ENCODE data around the gene CD177.
"Not testable (repeated sequence)": the region's sequence is repeated elsewhere in the genome, so short reads cannot be mapped to it uniquely, and the experiment has no call there.

CD177 gene

DNA sequence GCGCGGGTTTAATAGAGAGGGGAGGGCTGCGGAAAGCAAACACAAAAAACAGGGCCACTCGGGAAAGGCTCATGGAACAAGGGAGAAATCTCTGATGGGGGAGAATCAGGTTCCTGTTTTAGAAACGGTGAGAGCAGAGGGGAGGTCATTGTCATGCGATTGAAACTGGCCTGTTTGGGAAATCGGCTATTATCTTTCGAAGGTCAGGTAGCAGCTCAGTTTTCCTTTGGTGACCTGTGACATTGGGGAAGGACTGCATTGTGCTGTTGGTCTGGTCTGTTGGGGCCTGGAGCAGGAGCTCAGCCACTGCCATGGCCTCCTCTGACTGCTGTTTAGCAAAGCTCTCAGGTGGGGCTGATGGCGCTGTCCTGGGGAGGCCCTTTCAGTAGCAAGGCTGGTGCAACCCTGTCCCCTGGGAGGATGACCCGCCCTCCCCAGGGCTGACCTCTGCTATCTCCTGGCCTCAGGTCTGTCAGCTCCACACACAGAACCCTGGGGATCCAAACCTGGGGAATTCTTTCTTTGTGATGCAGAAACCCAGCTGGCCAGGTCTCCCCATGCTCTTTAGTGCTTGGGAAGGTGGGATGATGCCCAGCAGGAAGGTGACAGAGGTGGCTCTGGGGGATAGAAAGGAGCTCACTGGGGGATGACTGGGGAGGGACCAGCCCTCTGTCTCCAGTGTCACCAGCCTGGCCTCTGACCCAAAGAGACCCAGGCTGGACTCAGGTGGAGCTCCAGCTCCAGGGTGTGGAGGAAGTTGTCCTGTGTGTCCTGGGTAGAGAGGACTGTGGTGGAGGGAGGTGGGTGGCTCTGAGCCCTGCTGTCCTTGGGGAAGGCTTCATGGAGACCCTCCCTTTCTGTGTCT is 21.2 kb upstream of the CD177 start:
- no peak for DNase-seq

DNA sequence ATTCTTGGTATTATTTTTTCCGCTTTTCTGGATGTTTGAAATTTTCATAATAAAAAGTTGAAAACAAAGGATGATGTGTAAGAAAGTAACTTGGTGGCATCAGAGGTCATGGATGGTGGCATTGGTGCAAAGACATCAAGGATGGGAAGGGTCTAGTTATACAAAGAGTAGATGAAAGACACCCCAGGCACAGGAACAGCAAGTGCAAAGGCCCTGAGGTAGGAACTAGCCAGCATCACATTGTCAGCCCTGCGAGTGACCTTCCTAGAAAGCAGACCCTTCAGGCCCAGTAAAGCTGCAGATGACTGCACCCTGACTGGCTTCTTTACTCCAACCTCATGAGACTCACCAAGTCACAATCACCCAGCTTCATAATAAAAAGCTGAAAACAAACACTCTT is 17.0 kb upstream of the CD177 start:
- DNase-seq: not testable (repeated sequence)

DNA sequence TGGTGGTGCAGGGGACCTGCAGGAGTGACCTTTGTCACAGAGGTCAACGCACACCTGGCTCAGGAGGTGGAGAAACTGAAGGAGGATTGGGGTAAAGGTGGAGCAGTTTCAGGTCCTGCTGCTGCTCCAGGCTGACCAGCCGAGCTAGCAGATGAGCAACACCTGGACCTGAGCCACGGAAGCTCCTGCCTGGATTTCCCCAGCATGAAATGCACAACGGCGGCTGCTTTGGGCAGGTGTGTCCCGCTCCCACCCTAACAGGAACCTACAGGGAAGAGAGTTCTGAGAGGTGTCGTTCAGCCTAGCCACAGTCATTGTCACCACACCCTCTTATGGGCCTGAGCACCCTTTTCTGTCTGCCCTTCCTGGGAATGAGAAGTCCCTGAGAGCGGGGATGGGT is 15.7 kb upstream of the CD177 start:
- no peak for DNase-seq

DNA sequence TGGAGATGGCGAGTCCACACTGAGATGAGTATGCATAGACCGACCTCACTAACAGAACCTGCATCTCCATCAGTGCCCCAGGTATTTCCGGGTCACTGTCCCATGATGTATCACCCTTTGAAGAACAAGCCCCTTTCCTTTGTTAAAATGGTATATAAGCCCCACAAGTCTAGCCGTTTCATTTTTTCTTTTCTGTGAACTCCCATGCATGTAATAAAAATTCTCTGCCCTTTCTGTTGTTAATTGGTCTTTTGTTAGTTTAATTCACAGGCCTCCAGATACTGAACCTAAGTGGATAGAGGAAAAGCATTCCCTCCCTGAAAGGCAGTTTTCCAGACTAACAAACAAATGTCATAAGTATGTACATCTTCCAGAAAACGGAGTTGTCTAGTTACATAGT is 15.0 kb upstream of the CD177 start:
- no peak for DNase-seq

DNA sequence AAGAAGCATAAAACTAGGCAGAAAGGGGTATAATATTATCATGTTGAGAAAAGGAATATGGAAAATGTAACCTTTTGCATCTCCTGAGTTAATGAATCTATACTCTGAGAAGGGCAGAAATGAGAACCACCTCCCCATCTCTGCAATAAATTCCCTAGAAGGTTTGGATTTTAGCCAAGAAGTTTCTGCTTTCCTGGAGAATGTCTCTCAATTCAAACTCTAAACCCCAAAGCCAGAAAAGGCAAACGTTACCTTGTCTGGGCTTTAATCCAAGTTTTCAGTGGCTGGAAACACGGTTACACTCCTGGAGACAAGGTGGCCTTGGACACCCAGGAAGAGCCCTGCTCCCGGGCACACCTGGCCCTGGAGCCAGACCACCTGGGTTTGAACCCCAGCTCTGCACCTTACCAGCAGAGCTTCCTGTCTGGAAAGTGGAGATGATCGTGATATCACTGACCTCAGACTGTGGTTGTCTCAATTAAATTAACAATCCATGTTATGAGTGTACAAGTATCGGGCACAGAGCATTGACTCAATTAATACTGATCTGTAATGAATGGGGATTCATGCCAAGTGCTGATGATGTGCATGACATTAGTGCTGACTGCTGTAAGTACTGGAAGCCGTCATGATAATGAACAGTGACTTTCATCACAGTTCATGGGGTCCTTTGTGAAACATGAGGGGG is 14.1 kb upstream of the CD177 start:
- DNase-seq: not testable (repeated sequence)

DNA sequence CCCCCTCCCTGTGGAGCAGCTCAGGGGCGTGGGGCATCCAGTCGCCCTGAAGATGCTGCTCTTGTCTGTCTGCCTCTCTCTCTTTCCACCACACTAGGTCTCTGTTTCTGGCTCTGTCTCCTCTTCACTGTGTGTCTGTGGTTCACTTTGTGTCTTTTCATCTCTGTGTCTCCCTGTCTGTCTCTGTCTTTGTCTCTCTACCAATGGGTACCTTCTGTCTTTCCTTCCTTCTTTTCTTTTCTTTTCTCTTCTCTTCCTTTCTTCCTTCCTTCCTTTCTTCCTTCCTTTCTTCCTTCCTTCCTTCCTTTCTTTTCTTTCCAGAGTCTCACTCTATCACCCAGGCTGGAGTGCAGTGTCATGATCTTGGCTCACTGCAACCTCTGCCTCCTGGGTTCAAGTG is 13.4 kb upstream of the CD177 start:
- not testable (repeated sequence) for DNase-seq

DNA sequence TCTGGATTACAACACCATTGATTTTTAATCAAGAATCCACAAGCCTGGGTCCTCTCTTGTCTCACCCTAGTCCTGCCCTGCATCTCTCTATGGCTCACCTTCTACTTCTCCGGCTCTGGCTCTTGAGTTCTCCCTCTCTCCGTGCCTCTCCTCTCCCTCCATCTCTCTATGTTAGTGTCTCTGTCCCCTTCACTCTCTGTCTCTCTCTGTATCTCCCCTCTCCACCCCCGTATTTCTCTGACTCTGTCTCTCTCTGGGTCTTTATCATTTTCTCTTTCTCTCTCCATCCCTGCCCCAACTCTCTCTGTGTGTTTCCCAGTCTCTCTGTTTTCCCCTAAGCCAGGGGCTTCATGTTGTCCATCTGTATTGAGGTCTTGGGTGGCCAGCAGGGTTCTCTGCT is 12.4 kb upstream of the CD177 start:
- not testable (repeated sequence) for DNase-seq

DNA sequence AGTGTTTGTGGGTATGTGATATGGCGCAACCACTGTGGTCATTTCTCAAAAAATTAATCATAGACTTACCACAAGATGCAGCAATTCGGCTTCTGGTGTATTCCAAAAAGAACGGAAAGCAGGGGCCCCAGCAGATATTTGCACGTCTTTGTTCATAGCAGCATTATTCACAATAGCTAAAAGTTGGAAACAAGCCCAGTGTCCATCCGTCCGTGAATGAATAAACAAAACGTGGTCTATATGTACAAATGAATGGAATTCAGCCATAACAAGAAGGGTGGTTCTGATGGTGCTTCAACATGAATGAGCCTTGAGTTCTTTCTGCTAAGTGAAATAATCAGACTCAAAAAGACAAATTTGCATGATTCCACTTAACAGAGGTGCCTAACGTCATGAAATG is 11.4 kb upstream of the CD177 start:
- not testable (repeated sequence) for DNase-seq

DNA sequence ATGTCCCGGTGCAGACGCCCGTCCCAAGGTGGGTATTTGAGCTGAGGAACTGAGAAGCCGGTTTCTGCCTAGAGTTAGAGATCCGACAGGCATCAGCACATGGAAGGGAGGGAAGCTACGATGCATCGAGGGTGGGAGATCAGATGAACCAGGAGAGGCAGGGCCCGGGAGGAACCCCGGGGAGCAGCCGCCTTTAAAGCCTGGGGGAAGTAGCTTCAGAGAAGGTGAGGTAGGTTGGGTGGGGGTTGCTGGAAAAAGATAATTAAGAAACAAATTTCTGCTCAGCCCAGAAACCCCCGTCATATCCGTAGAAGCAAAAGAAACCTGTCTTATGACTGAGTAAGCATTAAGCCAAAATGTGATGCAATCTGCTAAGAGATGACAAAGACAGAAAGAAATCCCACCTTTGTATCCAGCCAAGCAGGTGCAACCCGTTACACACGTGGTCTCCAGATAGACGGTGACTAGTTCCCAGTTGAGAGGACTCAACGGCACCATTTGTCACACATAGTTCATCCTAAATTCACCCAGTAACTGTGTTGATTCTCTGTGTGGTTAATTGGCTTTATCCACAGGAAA is 9.1 kb upstream of the CD177 start:
- DNase-seq: not testable (repeated sequence)

DNA sequence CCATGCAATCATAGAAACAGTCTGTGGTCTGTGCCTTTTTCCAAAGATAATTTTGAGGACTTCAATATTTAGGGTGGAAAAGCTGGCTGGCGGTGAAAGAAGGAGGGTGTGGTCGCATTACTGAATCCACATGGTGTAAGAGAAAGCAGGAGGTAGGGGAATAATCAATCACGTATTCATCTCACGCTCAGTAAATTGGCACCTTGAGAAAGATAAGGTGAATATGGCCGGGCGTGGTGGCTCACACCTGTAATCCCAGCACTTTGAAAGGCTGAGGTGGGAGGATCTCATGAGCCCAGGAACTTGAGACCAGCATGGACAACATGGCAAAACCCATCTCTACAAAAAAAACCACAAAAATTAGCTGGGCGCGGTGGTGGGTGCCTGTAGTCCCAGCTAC is 3.7 kb upstream of the CD177 start:
- not testable (repeated sequence) for DNase-seq

DNA sequence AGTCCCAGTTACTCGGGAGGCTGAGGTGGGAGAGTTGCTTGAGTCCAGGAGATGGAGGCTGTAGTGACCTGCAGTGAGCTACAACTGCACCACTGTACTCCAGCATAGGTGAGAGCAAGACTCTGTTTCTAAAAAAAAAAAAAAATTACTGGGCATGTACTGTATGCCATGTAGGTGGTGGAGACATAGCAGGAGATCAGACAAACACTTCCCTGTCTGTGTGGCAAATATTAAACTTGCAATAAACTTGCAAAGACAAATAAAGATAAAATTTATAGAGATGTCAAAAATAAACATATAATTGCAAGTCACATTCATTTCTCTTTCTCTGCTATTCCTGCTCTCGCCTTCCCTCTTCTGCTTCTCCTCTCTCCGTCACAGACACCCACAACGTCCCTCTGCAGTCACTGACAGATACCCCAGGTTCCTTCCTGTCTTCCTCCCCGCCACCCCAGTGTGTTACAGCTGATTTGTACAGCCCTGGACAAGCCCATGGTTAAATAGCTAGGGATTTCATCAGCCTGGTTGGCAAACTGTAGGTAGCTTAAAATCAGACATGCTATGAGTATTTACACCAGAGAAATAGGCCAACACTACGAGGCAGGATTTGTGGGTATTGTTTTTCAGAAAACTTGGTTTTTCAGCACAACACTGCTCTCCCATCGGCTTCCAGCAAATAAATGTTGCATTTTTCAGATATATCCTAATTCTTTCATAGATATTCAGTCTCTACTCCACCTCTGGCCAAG is 1.3 kb upstream of the CD177 start:
- no peak for DNase-seq

DNA sequence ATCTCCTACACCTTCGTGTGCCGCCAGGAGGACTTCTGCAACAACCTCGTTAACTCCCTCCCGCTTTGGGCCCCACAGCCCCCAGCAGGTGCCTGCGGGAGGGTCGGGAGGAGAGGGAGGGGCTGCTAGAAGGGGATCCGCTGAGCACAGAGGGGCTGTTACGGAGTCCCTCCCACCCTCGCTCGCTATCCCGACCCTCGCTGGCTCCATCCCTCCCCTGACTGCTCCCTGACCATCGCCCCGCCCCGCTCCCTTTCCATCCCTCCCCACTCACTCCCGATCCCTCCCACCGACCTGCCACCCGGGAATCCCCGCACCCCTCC is 780 bp downstream of the CD177 start:
- DNase-seq: no peak

DNA sequence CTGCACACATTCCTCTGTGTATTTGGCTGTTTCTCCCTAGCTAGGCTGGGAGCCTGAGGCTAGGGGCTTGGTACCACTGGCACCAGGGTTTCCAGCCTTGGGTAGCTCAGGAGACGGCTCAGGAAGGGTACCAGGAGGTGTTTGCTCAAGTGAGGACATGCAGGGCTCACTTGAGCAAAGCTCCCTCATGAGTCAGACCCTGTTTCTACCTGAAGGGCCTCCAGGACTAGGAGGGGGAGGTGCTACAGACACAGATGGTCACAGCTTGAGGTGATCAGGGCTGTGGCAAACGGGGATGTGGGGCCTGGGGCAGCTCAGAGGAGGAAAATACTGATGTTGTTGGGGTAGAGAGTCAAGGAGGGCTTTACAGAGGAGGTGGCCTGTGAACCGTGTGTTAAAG is 3.3 kb downstream of the CD177 start:
- DNase-seq: not testable (repeated sequence)

DNA sequence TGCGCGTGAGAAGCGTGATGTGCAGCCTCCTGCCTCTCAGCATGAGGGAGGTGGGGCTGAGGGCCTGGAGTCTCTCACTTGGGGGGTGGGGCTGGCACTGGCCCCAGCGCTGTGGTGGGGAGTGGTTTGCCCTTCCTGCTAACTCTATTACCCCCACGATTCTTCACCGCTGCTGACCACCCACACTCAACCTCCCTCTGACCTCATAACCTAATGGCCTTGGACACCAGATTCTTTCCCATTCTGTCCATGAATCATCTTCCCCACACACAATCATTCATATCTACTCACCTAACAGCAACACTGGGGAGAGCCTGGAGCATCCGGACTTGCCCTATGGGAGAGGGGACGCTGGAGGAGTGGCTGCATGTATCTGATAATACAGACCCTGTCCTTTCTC is 8.7 kb downstream of the CD177 start:
- no peak for DNase-seq

DNA sequence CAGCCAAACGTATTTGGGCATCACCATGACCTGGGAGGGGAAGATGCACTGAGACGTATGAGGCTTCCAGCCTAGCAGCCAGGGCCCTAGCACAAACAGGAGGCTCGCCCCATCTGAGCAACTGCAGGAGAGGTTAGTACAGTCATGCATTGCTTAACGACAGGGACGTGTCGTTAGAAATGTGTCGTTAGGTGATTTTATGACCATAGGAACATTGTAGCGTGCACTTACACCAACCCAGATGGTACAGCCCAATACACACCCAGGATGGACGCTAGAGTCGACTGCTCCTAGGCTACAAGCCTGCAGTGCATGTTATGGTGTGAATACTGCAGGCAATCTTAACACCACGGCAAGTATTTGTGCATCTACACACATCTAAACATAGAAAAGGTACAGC is 9.3 kb downstream of the CD177 start:
- no peak for DNase-seq

DNA sequence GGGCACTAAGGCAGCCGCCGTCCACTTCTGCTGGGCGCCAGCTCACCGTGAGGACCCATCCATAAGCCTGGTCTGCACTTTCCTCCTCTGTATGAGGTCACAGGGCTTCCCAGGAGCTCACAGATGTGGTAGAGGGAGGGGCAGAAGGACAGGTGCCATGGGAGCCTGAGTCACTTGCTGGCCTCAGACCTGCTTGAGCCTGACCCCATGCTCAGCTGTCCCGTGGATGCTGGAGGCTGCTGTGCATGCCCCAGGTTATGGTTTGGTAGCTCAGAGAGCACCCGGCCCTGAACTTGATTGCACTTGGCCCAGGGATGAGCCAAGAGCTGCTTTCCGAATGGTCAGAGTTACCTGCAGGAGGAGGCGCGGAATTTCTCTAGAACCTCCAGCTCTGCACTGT is 12.2 kb downstream of the CD177 start:
- not testable (repeated sequence) for DNase-seq

DNA sequence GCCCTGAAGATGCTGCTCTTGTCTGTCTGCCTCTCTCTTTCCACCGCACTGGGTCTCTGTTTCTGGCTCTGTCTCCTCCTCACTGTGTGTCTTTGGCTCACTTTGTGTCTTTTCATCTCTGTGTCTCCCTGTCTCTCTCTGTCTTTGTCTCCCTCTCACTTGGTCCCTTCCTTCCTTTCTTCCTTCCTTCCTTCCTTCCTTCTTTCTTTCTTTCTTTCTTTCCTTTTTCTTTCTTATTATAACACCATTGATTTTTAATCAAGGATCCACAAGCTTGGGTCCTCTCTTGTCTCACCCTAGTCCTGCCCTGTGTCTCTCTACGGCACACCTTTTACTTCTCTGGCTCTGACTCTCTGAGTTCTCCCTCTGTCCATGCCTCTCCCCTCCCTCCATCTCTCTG is 14.3 kb downstream of the CD177 start:
- DNase-seq: no peak

DNA sequence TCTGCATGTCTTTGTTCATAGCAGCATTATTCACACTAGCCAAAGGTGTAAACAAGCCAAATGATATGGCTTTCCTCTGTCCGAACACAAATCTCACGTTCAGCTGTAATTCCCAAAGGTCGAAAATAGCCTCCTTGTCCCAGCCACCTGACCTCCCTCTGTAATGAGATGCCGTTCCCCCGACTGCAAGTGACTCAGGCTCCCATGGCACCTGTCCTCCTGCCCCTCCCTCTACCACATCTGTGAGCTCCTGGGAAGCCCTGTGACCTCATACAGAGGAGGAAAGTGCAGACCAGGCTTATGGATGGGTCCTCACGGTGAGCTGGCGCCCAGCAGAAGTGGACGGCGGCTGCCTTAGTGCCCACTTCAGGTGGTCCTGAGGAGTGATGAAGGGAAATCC is 15.4 kb downstream of the CD177 start:
- DNase-seq: not testable (repeated sequence)

DNA sequence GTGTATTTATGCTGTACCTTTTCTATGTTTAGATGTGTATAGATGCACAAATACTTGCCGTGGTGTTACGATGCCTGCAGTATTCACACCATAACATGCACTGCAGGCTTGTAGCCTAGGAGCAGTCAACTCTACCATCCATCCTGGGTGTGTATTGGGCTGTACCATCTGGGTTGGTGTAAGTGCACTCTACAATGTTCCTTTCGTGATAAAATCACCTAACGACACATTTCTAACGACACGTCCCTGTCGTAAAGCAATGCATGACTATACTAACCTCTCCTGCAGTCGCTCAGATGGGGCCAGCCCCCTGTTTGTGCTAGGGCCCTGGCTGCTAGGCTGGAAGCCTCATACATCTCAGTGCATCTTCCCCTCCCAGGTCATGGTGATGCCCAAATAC is 18.4 kb downstream of the CD177 start:
- DNase-seq: no peak

DNA sequence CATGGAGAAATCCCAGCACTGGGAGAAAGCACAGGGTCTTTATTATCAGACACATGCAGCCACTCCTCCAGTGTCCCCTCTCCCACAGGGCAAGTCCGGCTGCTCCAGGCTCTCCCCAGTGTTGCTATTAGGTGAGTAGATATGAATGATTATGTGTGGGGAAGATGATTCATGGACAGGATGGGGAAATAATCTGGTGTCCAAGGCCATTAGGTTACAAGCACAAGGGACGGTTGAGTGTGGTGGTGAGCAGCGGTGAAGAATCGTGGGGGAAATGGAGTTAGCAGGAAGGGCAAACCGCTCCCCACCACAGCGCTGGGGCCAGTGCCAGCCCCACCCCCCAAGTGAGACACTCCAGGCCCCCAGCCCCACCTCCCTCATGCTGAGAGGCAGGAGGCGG is 19.0 kb downstream of the CD177 start:
- no peak for DNase-seq

DNA sequence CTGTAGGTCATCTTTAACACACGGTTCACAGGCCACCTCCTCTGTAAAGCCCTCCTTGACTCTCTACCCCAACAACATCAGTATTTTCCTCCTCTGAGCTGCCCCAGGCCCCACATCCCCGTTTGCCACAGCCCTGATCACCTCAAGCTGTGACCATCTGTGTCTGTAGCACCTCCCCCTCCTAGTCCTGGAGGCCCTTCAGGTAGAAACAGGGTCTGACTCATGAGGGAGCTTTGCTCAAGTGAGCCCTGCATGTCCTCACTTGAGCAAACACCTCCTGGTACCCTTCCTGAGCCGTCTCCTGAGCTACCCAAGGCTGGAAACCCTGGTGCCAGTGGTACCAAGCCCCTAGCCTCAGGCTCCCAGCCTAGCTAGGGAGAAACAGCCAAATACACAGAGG is 24.1 kb downstream of the CD177 start:
- not testable (repeated sequence) for DNase-seq

DNA sequence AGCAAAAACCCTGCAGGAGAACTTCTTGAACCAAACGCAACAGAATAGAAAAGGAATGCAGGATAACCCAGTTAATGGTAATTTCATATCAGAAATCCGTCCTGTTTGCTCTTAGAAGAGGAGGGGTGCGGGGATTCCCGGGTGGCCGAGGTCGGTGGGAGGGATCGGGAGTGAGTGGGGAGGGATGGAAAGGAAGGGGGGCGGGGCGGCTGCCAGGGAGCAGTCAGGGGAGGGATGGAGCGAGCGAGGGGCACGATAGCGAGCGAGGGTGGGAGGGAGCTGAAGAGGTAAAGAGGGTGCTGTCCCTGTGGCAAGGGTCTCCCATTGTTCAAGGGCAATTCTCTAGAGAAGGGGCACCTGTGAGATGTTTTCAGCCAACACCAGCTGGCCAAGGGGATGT is 26.5 kb downstream of the CD177 start:
- DNase-seq: no peak

DNA sequence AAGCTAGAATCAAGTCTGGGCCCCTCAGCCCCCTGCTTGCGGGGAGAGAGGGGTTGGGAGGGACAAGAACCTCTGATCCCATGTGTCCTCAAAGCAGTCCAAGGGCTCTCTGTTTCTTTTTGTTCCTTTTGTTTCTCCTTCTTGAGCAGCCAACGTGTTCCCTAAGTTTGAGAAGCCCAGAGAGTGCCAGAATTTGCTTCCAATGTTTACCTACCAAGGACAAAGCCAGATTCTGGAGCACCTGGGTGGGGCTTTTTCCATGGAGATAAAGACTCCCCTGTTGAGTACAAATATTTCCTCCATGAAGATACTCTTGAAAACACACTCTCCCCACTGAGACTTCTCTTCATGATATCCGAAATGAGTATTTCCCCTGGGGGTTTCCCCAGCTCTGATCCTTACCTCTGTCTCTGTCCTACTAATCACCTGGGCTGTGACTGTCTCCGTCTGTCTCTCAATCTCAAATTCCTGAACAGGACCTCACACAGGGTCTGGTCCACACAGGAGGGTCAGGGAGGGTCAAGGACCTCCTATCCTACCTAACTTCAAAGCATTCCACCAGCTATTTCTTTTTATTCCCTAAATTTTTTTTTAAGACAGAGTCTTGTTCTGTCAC is 27.4 kb downstream of the CD177 start:
- no peak for DNase-seq

Measured in fibroblast of skin of back (primary cell).